HL-60 (cell line): ENCODE results near the gene GRM8.

Experiments used
- CTCF ChIP-seq: IDR thresholded peaks from one replicate; pipeline ENCODE4 v1.5.1; 2011; ENCODE audit warnings: low read length, control low read depth, inconsistent platforms; ENCODE audit not compliant: insufficient read depth
- GABPA ChIP-seq: IDR thresholded peaks from 2 replicates; pipeline ENCODE4 v1.6.1; 2012; ENCODE audit warnings: low read depth

- TF ChIP-seq CTCF (no peak), GABPA (no peak)
These were observed 25.9 kb downstream of the GRM8 start for GRCh38 chr7:127226685-127227374.
